HG03460 (cell line): ENCODE data around the gene ATP6V1E1.

ENCODE experiments used
- ATAC-seq: cut with Tn5 transposase; IDR thresholded peaks from one replicate; pipeline ENCODE4 v1.9.1; 2021; ENCODE audit not compliant: unreplicated experiment

The ATP6V1E1 gene

GRCh38 chr22:17548756-17549035, 79.9 kb downstream of the ATP6V1E1 start:
- no peak for ATAC-seq

- ATAC-seq = no peak
Observed at GRCh38 chr22:17548010-17548755, 80.4 kb downstream of the ATP6V1E1 start.

- ATAC-seq = no peak
Observed at GRCh38 chr22:17542452-17542851, 86.1 kb downstream of the ATP6V1E1 start.
